Forelimb muscle (tissue), 1 donor: ENCODE measurements around the gene ADM. TPM values are rescaled to one million over a fixed set of nuclear protein-coding genes. Genes with fewer than 3 reads are reported as not detected.

Experiments used
- DNase-seq: peaks from one replicate; pipeline ENCODE4 v3.0.0-alpha.2; 2013; ENCODE audit warnings: low read depth
- polyA plus RNA-seq: library from polyadenylated mRNA; unstranded; fragments of 120-200 nt; gene quantifications from one replicate; pipeline ENCODE4 v1.2.1, GENCODE V29; 2013; ENCODE audit not compliant: insufficient read length

The ADM gene
- polyA plus RNA-seq, 1 donor: 7.4 TPM

DNA sequence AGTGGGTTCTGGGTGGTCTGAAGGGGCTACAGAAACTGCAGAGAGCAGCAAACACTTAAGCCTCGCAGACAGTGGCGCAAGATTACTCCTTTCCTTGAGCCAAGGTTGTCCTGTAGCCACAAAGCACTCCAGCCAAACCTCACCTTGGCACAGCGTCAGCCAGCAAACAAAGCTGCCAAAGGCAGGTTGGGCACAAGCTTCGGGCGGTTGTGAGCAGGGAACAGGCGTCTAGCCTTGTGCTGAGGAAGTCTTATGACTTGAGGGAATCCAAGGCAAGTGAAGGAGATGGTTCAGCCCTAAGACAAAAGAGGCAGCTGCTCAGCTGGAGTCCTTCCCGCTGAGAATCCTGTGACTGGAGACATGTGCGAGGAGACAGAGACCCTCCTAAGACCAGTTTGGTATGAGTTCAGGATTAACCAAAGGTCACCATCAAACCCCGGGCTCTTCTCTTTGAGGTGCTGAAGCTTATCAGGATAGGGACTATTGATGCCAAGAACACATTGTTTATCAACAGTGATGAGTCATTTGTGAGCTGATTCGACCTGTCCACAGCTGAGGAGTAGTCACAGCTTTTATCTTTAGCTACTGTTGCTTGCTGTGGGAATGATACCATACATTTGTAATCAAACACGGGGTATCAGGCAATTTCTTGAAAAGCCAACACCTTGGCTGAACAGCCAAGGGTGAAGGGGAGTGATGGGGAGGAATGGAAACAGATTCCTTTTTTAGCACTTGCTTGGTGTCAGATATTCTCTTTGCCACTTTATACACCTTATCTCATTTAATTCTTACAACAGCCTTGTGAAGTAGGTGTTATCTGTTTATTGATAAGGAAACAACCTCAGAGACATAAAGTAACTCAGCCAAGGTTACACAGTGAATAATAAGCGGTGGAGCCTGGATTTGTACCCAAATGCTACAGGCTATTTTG lies 4.6 kb downstream of the ADM start:
- no peak for DNase-seq

- no peak for DNase-seq
These were observed 5.5 kb downstream of the ADM start for GRCh38 chr11:10310301-10310841.

DNA sequence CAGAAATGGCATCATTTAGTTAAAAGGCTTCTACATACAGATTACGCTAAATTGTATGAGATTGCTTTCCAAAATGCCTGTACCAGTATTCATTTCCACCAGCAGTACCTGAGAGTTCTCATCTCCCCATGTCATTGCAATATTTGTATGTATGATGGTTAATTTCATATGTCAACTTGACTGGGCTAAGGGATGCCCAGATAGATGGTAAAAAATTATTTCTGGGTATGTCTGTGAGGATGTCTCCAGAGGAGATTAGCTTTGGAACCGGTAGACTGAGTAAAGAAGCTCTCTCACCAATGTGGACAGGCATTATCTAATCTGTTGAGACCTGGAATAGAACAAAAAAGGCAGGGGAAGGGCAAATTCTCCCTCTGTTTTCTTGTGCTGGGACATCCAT lies 6.9 kb downstream of the ADM start:
- no peak for DNase-seq

GRCh38 chr11:10314199-10315072 lies 9.6 kb downstream of the ADM start:
- DNase-seq: no peak

DNA sequence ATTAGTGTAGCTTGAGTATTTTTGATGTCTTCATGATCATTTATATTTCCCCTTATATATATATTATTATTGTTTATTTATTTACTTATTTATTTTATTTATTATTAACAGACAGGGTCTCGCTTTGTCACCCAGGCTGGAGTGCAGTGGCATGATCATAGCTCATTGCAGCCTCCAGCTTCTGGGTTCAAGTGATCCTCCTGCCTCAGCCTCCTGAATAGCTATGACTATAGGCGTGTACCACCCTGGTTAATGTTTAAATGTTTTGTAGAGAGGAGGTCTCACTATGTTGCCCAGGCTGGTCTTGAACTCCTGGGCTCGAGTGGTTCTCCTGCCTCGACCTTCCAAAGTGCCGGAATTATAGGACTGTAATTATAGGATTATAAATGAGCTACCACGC lies 10.2 kb downstream of the ADM start:
- no peak for DNase-seq

DNA sequence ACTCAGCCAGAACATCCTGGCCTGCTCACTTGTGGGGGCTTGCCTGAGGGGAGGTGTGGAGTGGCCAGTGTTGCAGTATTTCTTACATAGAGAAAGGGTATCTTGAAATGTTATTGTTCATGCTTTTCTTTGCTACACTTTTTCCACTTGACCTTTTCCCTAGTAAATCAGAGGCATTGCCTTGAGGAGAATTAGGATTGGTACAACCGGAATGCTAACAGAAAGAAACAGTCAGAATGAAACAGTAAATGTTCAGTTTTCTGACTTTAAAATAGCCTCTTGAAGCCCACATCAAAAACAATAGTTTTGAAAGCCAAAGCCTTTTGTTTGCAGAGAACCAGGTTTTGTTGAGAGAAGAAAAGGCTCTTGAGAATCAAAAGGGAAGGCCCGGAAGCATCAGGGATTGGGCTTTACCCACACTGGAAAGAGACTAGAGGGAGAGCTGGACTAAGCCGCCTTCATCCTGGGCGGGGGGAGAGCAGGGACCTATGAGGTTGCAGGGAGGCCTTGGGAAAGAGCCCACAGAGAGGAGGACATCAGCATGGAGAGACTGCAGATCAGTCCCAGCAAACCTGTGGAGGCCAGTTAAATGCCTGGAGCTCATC lies 12.4 kb downstream of the ADM start:
- no peak for DNase-seq

GRCh38 chr11:10317776-10318526 lies 13.1 kb downstream of the ADM start:
- DNase-seq: no peak

GRCh38 chr11:10318527-10318802 lies 13.6 kb downstream of the ADM start:
- DNase-seq: no peak

DNA sequence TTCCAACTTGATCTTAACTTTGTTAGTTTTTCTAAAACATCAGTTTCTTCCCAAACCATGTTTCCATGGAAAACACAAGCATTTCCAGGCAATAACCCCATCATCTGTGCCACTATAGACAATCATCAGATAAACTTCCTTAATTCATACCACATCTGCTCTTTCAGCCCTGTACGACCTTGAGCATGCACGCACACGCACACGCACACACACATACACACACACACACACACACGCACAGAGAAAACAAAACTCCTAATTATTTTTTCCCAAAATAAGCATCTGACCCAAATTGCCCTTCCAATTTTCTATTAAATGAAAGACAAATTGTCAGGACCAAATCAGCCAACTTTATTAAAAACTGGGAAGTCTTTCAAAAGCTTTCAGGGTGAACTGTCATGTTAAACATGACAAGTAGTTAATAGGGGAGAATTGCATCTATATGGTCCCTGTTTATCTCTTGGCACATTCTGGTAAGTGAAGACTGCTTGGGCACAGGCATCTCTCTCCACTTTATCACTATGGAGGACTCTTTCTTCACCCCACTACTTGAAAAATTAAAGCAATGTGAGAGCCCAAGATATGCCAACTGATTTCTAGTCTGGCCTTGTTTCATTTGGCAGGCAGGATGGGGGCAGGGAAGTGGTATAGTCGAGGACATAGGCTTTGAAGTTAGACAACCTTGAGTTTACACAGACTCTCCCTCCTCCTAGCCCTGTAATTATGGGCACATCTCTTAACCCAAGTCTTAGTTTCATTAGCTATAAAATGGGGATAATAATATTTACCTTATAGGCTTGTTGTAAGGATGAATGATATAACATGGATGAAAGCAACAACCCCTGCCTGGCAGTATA lies 15.1 kb downstream of the ADM start:
- DNase-seq: no peak

- DNase-seq: no peak
These were observed 16.0 kb downstream of the ADM start for GRCh38 chr11:10320736-10321465.

DNA sequence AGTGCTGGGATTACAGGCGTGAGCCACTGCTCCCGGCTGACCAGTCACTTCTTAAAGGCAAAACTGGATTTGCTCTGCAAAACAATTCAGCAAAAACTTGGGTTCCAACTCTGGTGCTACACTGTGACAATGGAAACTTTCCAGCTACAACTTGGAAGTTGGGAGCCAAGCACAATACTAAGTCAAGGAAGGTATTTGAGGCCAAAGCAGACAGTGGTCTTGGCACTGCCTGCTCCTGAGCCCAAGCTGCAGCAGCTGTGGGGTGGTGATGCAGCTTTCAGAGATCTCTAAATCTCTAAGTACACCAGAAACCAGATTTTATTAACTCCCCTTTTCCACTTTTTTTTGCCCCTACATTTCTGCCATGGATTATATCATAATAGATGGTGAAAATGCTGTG lies 17.5 kb downstream of the ADM start:
- DNase-seq: no peak

- DNase-seq: no peak
These were observed 18.2 kb downstream of the ADM start for GRCh38 chr11:10322830-10323792.

DNA sequence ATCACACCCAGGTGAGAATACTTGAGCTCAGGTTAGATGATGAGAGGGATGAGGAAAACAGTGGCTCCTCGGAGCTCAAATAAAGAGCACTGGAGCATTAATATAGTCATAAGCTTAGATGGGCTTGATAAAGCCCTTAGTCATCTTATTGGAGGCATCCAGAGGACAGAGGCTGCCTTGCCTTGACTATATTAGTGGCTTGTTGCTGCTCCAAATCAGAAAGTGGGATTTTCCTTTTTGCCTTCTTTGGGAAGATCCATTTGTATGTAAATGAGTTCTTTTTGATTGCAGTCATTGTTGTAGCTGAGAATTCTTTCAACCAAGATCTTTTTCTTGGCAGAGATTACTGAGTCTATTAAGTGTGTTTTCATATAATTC lies 18.9 kb downstream of the ADM start:
- DNase-seq: no peak

- DNase-seq: no peak
These were observed 19.6 kb downstream of the ADM start for GRCh38 chr11:10324474-10324873.

DNA sequence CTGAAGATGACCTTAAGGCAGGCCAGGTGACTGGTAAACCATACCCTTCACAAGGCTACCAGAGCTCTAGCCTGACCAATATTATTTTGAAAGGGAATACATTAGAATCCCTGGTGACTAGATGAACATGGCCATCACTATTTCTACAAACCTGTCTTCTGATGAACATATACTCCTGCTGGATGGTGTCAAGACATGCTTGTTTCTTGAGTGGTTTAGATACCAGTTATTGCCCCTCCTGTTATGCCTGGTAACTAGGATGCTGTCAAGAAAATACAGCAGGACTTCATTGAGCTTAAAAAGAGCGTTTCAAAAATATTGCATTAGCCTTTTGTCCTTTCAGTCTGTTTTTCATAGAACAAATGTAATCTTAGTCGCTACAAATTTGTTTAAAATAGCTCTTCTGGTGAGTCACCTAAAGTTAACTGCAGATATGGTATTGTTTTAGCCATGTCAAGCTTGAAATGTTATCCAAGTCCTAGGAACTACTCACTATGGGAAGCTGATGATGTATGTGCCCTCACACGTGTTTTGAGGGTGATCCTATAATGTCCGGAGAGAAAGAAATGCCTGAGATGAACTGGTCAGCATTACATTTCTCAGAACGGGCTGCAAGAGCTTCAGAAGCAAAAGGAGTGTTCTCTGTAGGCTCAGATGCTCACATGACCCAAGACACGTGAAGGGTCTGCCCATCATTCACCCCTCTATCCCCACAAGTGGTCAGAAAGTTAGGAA lies 20.6 kb downstream of the ADM start:
- DNase-seq: no peak

- DNase-seq: no peak
These were observed 21.4 kb downstream of the ADM start for GRCh38 chr11:10326012-10326964.

DNA sequence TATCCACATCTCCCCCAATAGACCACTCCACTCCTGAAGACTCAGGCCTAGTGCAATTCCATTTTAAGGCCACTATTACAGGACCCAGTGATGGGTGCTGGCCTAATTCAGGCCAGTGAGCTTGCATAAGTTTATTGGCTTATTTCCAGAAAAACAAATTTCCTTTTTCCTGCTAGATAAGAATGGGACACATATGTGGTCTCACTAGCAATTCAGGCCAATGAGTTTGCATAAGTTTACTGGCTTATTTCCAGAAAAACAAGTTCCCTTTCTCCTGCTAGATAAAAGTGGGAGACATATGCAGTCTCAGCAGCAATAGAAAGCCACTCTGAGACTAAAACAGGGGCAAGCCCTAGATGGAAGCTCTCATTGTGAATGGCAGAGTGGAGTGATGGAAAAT lies 22.4 kb downstream of the ADM start:
- no peak for DNase-seq
